ENCODE results near the gene HMGN1.

- TF ChIP-seq CTCF (IDR thresholded peaks at IDR 0.05; ENCODE audit: poor library complexity, severe bottlenecking) (peak; percentile 77), EZH2 (IDR thresholded peaks at IDR 0.05; ENCODE audit: borderline replicate concordance, insufficient read depth, low read length, poor library complexity, severe bottlenecking) (no peak), EP300 (conservative IDR thresholded peaks at IDR 0.05; ENCODE audit: poor library complexity, severe bottlenecking) (no peak)
Measured at GRCh38 chr21:39373634-39374033, 24.7 kb upstream of the HMGN1 start.

All from neural cell (in vitro differentiated cells).